Thymus (tissue), 11 donors: ENCODE measurements around the gene CTNNA2. TPM values are rescaled to one million over a fixed set of nuclear protein-coding genes. Genes with fewer than 3 reads are reported as not detected.

Experiments
- DNase-seq, 9 donors: peaks; one replicate each; pipeline ENCODE4 v3.0.0-alpha.2; 2013; ENCODE audit warnings: low spot score in 9 of 9, low read depth in 6 of 9, missing footprints in 1 of 9
- H3K27ac ChIP-seq, 2 donors: one replicate each; pipeline ENCODE4 v1.5.1; 2013; ENCODE audit warnings: control low read depth in 1 of 2, low read depth in 1 of 2, low read length in 1 of 2, mild to moderate bottlenecking in 1 of 2, moderate library complexity in 1 of 2
- H3K27me3 ChIP-seq, 2 donors: one replicate each; pipeline ENCODE4 v1.5.1; 2013; ENCODE audit warnings: low read length in 1 of 2; ENCODE audit not compliant: control insufficient read depth in 2 of 2, insufficient read depth in 1 of 2
- H3K36me3 ChIP-seq, 2 donors: one replicate each; pipeline ENCODE4 v1.5.1; 2013; ENCODE audit warnings: low read length in 1 of 2, mild to moderate bottlenecking in 1 of 2, moderate library complexity in 1 of 2; ENCODE audit not compliant: control insufficient read depth in 2 of 2, insufficient read depth in 2 of 2
- H3K4me1 ChIP-seq, 2 donors: one replicate each; pipeline ENCODE4 v1.5.1; 2013; ENCODE audit warnings: low read length in 2 of 2; ENCODE audit not compliant: control insufficient read depth in 2 of 2, insufficient read depth in 2 of 2
- H3K4me3 ChIP-seq, 2 donors: one replicate each; pipeline ENCODE4 v1.5.1; 2013; ENCODE audit warnings: low read length in 2 of 2, control low read depth in 1 of 2, mild to moderate bottlenecking in 1 of 2
- H3K9me3 ChIP-seq, 2 donors: one replicate each; pipeline ENCODE4 v1.5.1; 2013; ENCODE audit warnings: low read length in 1 of 2, mild to moderate bottlenecking in 1 of 2; ENCODE audit not compliant: control insufficient read depth in 2 of 2, insufficient read depth in 1 of 2
- WGBS: extraction: QIAGEN DNeasy Blood & Tissue Kit; methylation state at CpG from one replicate; pipeline ENCODE4 v1.1.7; 2013; 5-methylcytosine and 5-hydroxymethylcytosine counted together
- polyA plus RNA-seq: library from polyadenylated mRNA; stranded (reverse); fragments of 200-250 nt; gene quantifications from one replicate; pipeline ENCODE4 v1.2.3, GENCODE V29; 2013
- total RNA-seq: library from RNA; stranded (reverse); fragments of 120-200 nt; gene quantifications from one replicate; pipeline ENCODE4 v1.2.4, GENCODE V29; 2013
- donor health status: healthy.

Gene CTNNA2
- total and polyA plus RNA-seq, 2 donors = 0.16 to 0.19 TPM

GRCh38 chr2:80506563-80506962 lies 993.7 kb downstream of the CTNNA2 start:
- H3K27ac ChIP-seq = no peak overlapping the region
- no peak for DNase-seq
- no peaks in the 10 kb centered on the region for H3K36me3 ChIP-seq
- H3K27me3 ChIP-seq = no peaks in the 10 kb centered on the region
- no peaks in the 10 kb centered on the region for H3K4me1 ChIP-seq
- no peak overlapping the region for H3K4me3 ChIP-seq
- no peaks in the 10 kb centered on the region for H3K9me3 ChIP-seq
- 44% methylated on average over 1 of the region's 1 CpG for WGBS

DNA sequence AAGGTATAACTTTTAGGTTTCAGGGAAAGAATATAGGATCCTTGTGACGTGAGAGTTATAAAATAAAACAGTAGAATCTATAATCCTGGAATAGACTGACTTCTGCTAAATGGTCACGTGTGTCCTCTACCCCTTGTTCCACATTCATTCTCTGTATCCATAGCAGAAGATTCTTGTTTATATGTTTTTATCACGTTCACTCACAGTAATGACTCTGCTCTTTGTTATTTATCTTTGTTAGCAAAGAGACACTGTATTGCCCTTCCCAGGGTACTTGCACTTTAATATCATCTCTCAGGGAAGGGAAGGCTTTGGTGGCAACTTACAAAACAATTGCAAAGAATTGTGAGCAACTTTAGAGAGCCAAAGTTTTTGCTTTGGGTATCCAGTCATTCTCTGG lies 997.9 kb downstream of the CTNNA2 start:
- H3K36me3 ChIP-seq = no peaks in the 10 kb centered on the region
- H3K27ac ChIP-seq = no peak overlapping the region
- no peak for DNase-seq
- H3K9me3 ChIP-seq = peaks cover 0 to 3% of the 10 kb centered on the region in 2 donors
- no peaks in the 10 kb centered on the region for H3K27me3 ChIP-seq
- H3K4me1 ChIP-seq = no peaks in the 10 kb centered on the region
- WGBS = 83% methylated on average over 3 of the region's 3 CpGs
- H3K4me3 ChIP-seq = no peak overlapping the region

DNA sequence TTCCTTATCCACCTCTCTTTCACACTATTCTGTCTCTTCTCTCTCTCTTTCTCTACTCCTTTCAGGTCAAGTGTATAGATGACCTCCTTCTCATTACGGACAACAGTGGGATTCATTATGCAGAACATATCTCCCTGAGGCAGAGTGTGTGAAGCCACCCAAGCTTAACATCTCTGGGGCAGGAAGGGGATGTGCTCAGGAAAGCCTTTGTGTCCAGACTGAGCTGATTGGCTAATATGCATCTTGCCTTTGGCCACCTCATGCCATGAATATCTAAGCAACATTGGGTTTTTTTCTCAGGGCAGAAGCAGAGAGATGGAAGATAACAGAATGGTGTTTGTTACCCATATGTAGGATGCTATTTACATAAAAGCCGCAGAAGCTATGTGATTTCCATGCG lies 1003.1 kb downstream of the CTNNA2 start:
- H3K27me3 ChIP-seq = no peaks in the 10 kb centered on the region
- 88% methylated on average over 3 of the region's 3 CpGs for WGBS
- no peak overlapping the region for H3K27ac ChIP-seq
- no peak for DNase-seq
- H3K4me1 ChIP-seq = no peaks in the 10 kb centered on the region
- no peak overlapping the region for H3K4me3 ChIP-seq
- H3K36me3 ChIP-seq = no peaks in the 10 kb centered on the region
- peaks cover 0 to 3% of the 10 kb centered on the region in 2 donors for H3K9me3 ChIP-seq

GRCh38 chr2:80517316-80517715 lies 1004.5 kb downstream of the CTNNA2 start:
- Histone ChIP-seq H3K36me3 (no peaks in the 10 kb centered on the region), H3K4me3 (no peak overlapping the region), H3K27me3 (no peaks in the 10 kb centered on the region), H3K9me3 (peaks cover 0 to 3% of the 10 kb centered on the region in 2 donors), H3K27ac (no peak overlapping the region), H3K4me1 (no peaks in the 10 kb centered on the region)
- 79% methylated on average over 3 of the region's 3 CpGs for WGBS
- no peak for DNase-seq

DNA sequence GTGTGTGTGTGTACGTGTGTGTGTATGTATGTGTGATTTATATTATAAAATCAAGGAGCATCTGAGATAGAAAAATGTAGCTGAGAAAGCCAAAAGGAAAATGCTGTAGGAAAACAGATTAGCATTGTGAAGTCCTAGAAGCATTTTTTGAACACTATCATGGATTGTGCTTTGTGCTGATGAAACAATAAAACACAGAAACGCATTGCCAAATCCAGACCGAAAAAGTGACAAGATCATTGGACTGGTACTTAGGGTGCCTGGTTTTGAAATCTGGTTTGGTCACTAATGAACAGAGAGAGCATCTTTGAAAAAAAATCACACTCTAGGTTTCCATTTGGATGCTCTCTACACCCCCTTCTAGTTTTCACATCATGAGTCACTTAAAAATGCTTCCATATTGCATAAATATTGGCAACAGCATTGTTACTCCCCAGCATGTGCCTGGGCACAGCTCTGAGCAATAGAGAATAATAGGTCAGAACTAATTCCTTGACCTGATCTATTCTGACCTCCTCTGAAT lies 1006.3 kb downstream of the CTNNA2 start:
- 94% methylated on average over 3 of the region's 3 CpGs for WGBS
- H3K4me1 ChIP-seq = no peaks in the 10 kb centered on the region
- H3K27me3 ChIP-seq = no peaks in the 10 kb centered on the region
- DNase-seq = no peak
- no peaks in the 10 kb centered on the region for H3K36me3 ChIP-seq
- no peak overlapping the region for H3K4me3 ChIP-seq
- no peak overlapping the region for H3K27ac ChIP-seq
- peaks cover 0 to under 1% of the 10 kb centered on the region in 2 donors for H3K9me3 ChIP-seq

GRCh38 chr2:80519699-80520291 lies 1006.9 kb downstream of the CTNNA2 start:
- Histone ChIP-seq H3K27me3 (no peaks in the 10 kb centered on the region), H3K4me1 (no peaks in the 10 kb centered on the region), H3K27ac (no peak overlapping the region), H3K9me3 (no peaks in the 10 kb centered on the region), H3K4me3 (no peak overlapping the region), H3K36me3 (no peaks in the 10 kb centered on the region)
- WGBS = 85% methylated on average over 1 of the region's 1 CpG
- no peak for DNase-seq

- H3K4me3 ChIP-seq = no peak overlapping the region
- H3K27ac ChIP-seq = no peak overlapping the region
- no peaks in the 10 kb centered on the region for H3K27me3 ChIP-seq
- no peaks in the 10 kb centered on the region for H3K36me3 ChIP-seq
- no peak for DNase-seq
- no peaks in the 10 kb centered on the region for H3K9me3 ChIP-seq
- WGBS = 77% methylated on average over 2 of the region's 2 CpGs
- H3K4me1 ChIP-seq = no peaks in the 10 kb centered on the region
Observed at GRCh38 chr2:80525152-80525551, 1012.3 kb downstream of the CTNNA2 start.

DNA sequence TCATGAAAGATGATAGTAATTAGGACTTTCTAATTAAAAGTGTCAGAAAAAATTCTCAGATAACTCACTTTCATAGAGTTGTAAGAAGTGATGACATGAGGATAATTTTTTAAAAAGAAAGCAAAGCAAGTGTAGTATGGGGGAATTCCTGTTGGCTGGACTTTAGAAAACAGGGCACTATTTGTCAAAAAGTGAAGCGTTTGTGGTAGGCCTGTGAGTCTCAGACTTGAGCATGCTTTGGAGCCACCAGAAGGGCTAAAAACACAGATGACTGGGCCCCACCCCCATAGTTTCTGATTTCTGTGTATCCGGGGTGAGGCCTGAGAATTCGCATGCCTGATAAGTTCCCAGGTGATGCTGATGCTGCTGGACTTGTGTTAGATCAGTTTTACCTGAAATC lies 1014.3 kb downstream of the CTNNA2 start:
- Histone ChIP-seq H3K4me1 (no peaks in the 10 kb centered on the region), H3K27me3 (no peaks in the 10 kb centered on the region), H3K36me3 (no peaks in the 10 kb centered on the region), H3K9me3 (no peaks in the 10 kb centered on the region), H3K27ac (no peak overlapping the region), H3K4me3 (no peak overlapping the region)
- WGBS = 91% methylated on average over 3 of the region's 3 CpGs
- DNase-seq = no peak

- Histone ChIP-seq H3K4me3 (no peak overlapping the region), H3K9me3 (no peaks in the 10 kb centered on the region), H3K4me1 (no peaks in the 10 kb centered on the region), H3K27ac (no peak overlapping the region), H3K27me3 (no peaks in the 10 kb centered on the region), H3K36me3 (no peaks in the 10 kb centered on the region)
- 84% methylated on average over 7 of the region's 7 CpGs for WGBS
- no peak for DNase-seq
Observed at GRCh38 chr2:80529466-80530165, 1016.8 kb downstream of the CTNNA2 start.
